Tibial nerve (tissue), 4 donors: Measurements from ENCODE around the gene SMTNL1. TPM values are rescaled to one million over a fixed set of nuclear protein-coding genes. Genes with fewer than 3 reads are reported as not detected.
A peak's percentile ranks its signal among the peaks of the same experiment; 100 is the strongest.

Source experiments
- DNase-seq, 2 donors: peaks; one replicate each; pipeline ENCODE4 v3.0.0-alpha.2; 2019; ENCODE audit warnings: low spot score in 2 of 2
- H3K27ac ChIP-seq, 4 donors: fragments of 200-600 bp; sonication (generic) in 3 of 4; one replicate each; pipeline ENCODE4 v1.5.1; 2017 to 2019; ENCODE audit warnings: mild to moderate bottlenecking in 1 of 4
- H3K27me3 ChIP-seq, 2 donors: fragments of 200-600 bp; sonication (generic) in 1 of 2; one replicate each; pipeline versions ENCODE4 v1.5.1 to v1.6.0; 2017 to 2019
- H3K36me3 ChIP-seq, 3 donors: fragments of 200-600 bp; sonication (generic); one replicate each; pipeline ENCODE4 v1.5.1; 2018 to 2019
- H3K4me1 ChIP-seq, 4 donors: fragments of 200-600 bp; sonication (generic) in 3 of 4; one replicate each; pipeline ENCODE4 v1.5.1; 2017 to 2019
- H3K4me3 ChIP-seq, 4 donors: fragments of 200-600 bp; sonication (generic) in 3 of 4; one replicate each; pipeline ENCODE4 v1.5.1; 2017 to 2019; ENCODE audit warnings: mild to moderate bottlenecking in 1 of 4, moderate library complexity in 1 of 4
- H3K9me3 ChIP-seq, 4 donors: fragments of 200-600 bp; sonication (generic) in 3 of 4; one replicate each; pipeline ENCODE4 v1.5.1; 2017 to 2019
- EP300 ChIP-seq, 2 donors: sonication (generic); formaldehyde crosslinking; IDR thresholded peaks; one replicate each; pipeline ENCODE4 v1.6.1; 2017; ENCODE audit warnings: antibody characterized with exemption in 2 of 2, mild to moderate bottlenecking in 1 of 2
- POLR2A ChIP-seq, 2 donors: fragments of 450-650 bp; IDR thresholded peaks; one replicate each; pipeline ENCODE4 v1.6.1; 2017; ENCODE audit warnings: antibody characterized with exemption in 2 of 2, mild to moderate bottlenecking in 2 of 2, moderate library complexity in 2 of 2
- WGBS, 2 donors: methylation state at CpG; one replicate each; pipeline ENCODE4 v1.1.5; 2018; 5-methylcytosine and 5-hydroxymethylcytosine counted together
- total RNA-seq, 4 donors: library from RNA; depleted of rRNA; stranded (reverse); fragments of >200 nt; gene quantifications; one replicate each; pipeline ENCODE4 v1.1.0, GENCODE V29; 2016
- TF ChIP-seq, protein P1 (sequence below), 5 experiments: fragments of 200-600 bp in 3 of 5; fragments of 450-650 bp in 2 of 5; sonication (generic) in 3 of 5; IDR thresholded peaks; one replicate each; pipeline ENCODE4 v1.5.1; 2016 to 2019; ENCODE audit warnings: antibody characterized with exemption in 5 of 5, mild to moderate bottlenecking in 3 of 5, moderate library complexity in 2 of 5

SMTNL1 gene
- total RNA-seq, 4 donors from 2014 or later, result not detected

- Histone ChIP-seq H3K9me3 (no peaks in the 10 kb centered on the region), H3K27me3 (no peaks in the 10 kb centered on the region), H3K4me3 (no peak overlapping the region), H3K27ac (no peak overlapping the region), H3K36me3 (no peaks in the 10 kb centered on the region), H3K4me1 (peaks cover 0 to 22% (median 6%) of the 10 kb centered on the region in 4 donors)
- 89% methylated on average over 6 of the region's 6 CpGs for WGBS, 2 donors
- TF ChIP-seq, protein P1, sequence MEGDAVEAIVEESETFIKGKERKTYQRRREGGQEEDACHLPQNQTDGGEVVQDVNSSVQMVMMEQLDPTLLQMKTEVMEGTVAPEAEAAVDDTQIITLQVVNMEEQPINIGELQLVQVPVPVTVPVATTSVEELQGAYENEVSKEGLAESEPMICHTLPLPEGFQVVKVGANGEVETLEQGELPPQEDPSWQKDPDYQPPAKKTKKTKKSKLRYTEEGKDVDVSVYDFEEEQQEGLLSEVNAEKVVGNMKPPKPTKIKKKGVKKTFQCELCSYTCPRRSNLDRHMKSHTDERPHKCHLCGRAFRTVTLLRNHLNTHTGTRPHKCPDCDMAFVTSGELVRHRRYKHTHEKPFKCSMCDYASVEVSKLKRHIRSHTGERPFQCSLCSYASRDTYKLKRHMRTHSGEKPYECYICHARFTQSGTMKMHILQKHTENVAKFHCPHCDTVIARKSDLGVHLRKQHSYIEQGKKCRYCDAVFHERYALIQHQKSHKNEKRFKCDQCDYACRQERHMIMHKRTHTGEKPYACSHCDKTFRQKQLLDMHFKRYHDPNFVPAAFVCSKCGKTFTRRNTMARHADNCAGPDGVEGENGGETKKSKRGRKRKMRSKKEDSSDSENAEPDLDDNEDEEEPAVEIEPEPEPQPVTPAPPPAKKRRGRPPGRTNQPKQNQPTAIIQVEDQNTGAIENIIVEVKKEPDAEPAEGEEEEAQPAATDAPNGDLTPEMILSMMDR (IDR thresholded peaks at IDR 0.05), result no peak
- TF ChIP-seq POLR2A (IDR thresholded peaks at IDR 0.05), result no peak
- TF ChIP-seq EP300 (IDR thresholded peaks at IDR 0.05), result no peak
- no peak for DNase-seq
These were observed 25.5 kb upstream of the SMTNL1 start for GRCh38 chr11:57511741-57512430.

DNA sequence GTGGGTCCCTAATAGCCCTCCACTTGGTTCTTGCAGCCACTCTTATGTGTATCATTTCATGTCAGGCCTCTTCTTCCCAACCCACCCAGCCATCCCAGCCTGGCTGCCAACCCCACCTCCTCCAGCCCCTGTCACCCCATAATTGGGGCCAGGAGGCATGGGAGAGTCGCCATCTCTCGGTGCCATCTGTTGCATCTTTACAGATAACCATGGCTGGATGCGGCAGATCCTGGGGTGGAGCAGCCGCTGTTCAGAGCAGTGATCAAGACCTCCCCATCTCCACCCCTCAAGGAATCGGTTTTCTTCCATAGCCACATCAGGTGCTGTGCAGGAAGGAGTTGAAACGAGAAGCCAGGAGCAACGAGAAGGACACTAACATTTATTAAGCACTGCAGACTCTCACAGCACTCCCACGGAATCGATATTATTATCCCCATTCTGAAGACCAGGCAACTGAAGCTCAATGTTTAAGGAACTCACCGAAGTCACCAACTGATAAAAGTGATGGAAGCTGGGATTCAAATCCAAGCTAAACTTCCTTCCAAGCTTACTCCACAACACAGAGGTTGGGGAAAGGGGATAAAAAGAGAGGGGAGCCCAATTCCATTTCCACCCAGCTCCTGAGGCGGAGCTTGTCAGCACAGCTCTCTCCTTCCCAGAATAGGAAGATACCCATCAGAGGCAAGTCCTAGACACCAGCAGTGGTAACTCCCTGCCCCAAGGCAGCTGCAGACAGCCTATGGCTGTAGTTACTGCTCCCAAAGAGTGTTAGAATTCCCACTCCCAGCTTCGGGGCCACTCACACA lies 24.5 kb upstream of the SMTNL1 start:
- peak overlapping the region in 1 of 4 donors; percentile 83 for H3K27ac ChIP-seq
- no peak for DNase-seq
- WGBS, 2 donors, result 79 to 80% methylated on average over 12 of the region's 12 CpGs

DNA sequence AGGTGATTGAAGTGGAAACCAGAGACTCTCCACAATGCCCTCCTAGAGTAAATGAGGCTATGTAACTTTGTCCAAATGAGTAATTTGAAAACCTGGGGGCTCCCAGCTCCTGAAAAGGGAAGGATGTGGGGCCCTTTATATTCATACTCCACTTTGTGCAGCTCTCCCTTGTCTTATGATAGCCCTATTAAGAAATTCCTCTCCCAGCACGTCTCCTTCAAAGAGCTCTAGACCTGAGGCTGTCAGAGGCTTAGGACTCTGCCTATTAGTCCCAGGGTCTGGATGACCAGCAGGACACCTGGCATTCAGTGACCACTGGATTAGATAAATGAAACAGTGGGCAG lies 24.0 kb upstream of the SMTNL1 start:
- Histone ChIP-seq H3K4me3 (peak overlapping the region in 1 of 4 donors; percentile 78), H3K27me3 (no peaks in the 10 kb centered on the region), H3K36me3 (no peaks in the 10 kb centered on the region), H3K27ac (peak overlapping the region in 1 of 4 donors; percentile 83), H3K9me3 (no peaks in the 10 kb centered on the region), H3K4me1 (peaks cover 0 to 22% (median 6%) of the 10 kb centered on the region in 4 donors)
- 28 to 50% methylated on average over 1 of the region's 1 CpG for WGBS, 2 donors
- TF ChIP-seq POLR2A (IDR thresholded peaks at IDR 0.05), result no peak
- TF ChIP-seq, protein P1 (IDR thresholded peaks at IDR 0.05), result no peak
- TF ChIP-seq EP300 (IDR thresholded peaks at IDR 0.05), result no peak
- DNase-seq, result no peak

More for the DNA sequence above, 24.5 kb upstream of the SMTNL1 start:
- H3K9me3 ChIP-seq, result no peaks in the 10 kb centered on the region
- no peak overlapping the region for H3K4me3 ChIP-seq
- no peaks in the 10 kb centered on the region for H3K36me3 ChIP-seq
- H3K4me1 ChIP-seq, result peaks cover 0 to 22% (median 6%) of the 10 kb centered on the region in 4 donors
- no peaks in the 10 kb centered on the region for H3K27me3 ChIP-seq
- TF ChIP-seq, protein P1 (IDR thresholded peaks at IDR 0.05), result no peak
- no peak for TF ChIP-seq POLR2A (IDR thresholded peaks at IDR 0.05)
- no peak for TF ChIP-seq EP300 (IDR thresholded peaks at IDR 0.05)

- Histone ChIP-seq H3K27me3 (no peaks in the 10 kb centered on the region), H3K27ac (peak overlapping the region; percentile 3 to 83 (median 58)), H3K4me3 (peak overlapping the region; percentile 65 to 78 (median 69)), H3K4me1 (peaks cover 0 to 22% (median 6%) of the 10 kb centered on the region in 4 donors), H3K36me3 (no peaks in the 10 kb centered on the region), H3K9me3 (no peaks in the 10 kb centered on the region)
- TF ChIP-seq EP300 (IDR thresholded peaks at IDR 0.05) (peak in 1 of 2 donors; percentile 1), POLR2A (IDR thresholded peaks at IDR 0.05) (no peak)
- TF ChIP-seq, protein P1 (IDR thresholded peaks at IDR 0.05), result no peak
- 7 to 34% methylated on average over 8 to 11 of the region's 35 CpGs for WGBS, 2 donors
- DNase-seq, result peak in 1 of 2 donors; percentile 20
These were observed 23.4 kb upstream of the SMTNL1 start for GRCh38 chr11:57513911-57514537.
